Fibroblast of skin of scalp (primary cell): Measurements from ENCODE around the gene HELZ2.
"Not testable (repeated sequence)": the region's sequence is repeated elsewhere in the genome, so short reads cannot be mapped to it uniquely, and the experiment has no call there.

Source experiments
- DNase-seq: peaks from one replicate; pipeline ENCODE4 v3.0.0-alpha.2; 2013

HELZ2 gene

GRCh38 chr20:63579017-63579694, 5.1 kb upstream of the HELZ2 start:
- no peak for DNase-seq

GRCh38 chr20:63578224-63579016, 4.4 kb upstream of the HELZ2 start:
- DNase-seq, result no peak

- DNase-seq, result no peak
Measured at GRCh38 chr20:63577317-63577894, 3.4 kb upstream of the HELZ2 start.

GRCh38 chr20:63576311-63576710, 2.3 kb upstream of the HELZ2 start:
- no peak for DNase-seq

- no peak for DNase-seq
Measured at GRCh38 chr20:63574829-63575743, 1.0 kb upstream of the HELZ2 start.

- DNase-seq, result no peak
Measured at GRCh38 chr20:63573647-63574131, 350 bp downstream of the HELZ2 start.

- DNase-seq, result no peak
Measured at GRCh38 chr20:63572788-63573646, 1.0 kb downstream of the HELZ2 start.

- no peak for DNase-seq
Measured at GRCh38 chr20:63572071-63572787, 1.8 kb downstream of the HELZ2 start.

- DNase-seq, result not testable (repeated sequence)
Measured at GRCh38 chr20:63571087-63571478, 3.0 kb downstream of the HELZ2 start.

GRCh38 chr20:63570281-63571086, 3.6 kb downstream of the HELZ2 start:
- DNase-seq, result no peak

- DNase-seq, result no peak
Measured at GRCh38 chr20:63568986-63569949, 4.8 kb downstream of the HELZ2 start.

GRCh38 chr20:63568170-63568981, 5.7 kb downstream of the HELZ2 start:
- no peak for DNase-seq

- no peak for DNase-seq
Measured at GRCh38 chr20:63567386-63568169, 6.5 kb downstream of the HELZ2 start.

GRCh38 chr20:63567136-63567385, 7.0 kb downstream of the HELZ2 start:
- DNase-seq, result no peak

- DNase-seq, result no peak
Measured at GRCh38 chr20:63566395-63567135, 7.5 kb downstream of the HELZ2 start.

- DNase-seq, result no peak
Measured at GRCh38 chr20:63565699-63566335, 8.2 kb downstream of the HELZ2 start.
